HG02798 (cell line): ENCODE measurements around the gene SMYD3.
A peak's percentile ranks its signal among the peaks of the same experiment; 100 is the strongest.

ENCODE experiments used
- ATAC-seq: cut with Tn5 transposase; IDR thresholded peaks from one replicate; pipeline ENCODE4 v1.9.1; 2021; ENCODE audit warnings: mild to moderate bottlenecking; ENCODE audit not compliant: unreplicated experiment, poor library complexity

Gene SMYD3

DNA sequence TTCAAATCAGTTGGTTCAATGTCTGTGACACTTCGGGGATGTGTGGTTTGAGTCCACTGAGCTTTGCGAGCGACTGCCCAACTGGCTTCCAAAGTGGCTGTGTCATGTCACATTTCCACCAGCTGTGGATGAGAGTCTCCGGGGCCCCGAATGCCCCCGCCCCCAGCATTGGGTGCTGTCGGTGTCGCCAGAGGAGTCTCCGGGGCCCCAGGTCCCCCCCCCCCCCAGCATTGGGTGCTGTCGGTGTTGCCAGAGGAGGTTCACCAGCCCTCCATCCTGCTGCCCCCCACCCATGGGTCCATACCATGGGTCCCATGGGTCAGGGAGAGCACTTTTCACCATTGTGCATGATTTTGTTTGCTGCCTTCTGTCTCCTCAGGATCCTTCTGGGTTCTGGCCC, 9.0 kb upstream of the SMYD3 start:
- no peak for ATAC-seq

GRCh38 chr1:246515390-246516005, 8.4 kb upstream of the SMYD3 start:
- no peak for ATAC-seq

DNA sequence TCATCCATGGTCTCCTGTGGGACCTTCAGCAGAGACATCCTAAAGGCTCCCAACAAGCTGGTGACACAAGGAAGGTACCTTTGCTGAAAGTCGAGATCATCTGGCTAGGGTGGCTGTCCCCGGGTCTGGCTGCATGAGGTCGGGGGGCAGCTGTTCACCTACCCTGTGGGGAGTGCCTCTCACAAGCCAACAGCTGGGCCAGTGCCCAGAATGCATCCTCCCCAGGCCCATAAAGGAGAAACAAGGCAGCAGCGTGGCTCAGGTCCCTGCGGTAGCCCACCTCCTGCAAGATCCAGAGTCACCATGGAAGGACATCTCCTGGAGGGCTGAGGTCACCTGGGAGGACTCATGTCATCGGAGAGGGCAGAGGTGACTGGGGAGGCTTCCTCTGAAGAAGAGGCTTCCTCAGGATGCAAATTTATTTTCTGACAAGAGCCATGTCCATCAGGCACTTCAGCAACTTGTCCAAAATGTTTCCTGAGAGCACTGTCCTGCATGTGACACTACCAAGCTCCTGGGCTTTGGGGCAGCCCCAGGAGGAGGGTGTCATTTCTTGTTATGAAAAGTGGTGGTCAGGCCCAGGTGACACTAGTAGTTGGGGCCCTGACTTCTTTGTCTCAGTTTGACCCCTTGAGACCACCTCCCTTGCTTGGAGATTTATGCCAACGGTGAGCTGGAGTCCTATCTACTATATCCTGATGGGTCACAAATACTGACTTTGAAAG, 6.7 kb upstream of the SMYD3 start:
- ATAC-seq, result no peak

GRCh38 chr1:246513041-246513440, 6.0 kb upstream of the SMYD3 start:
- no peak for ATAC-seq

DNA sequence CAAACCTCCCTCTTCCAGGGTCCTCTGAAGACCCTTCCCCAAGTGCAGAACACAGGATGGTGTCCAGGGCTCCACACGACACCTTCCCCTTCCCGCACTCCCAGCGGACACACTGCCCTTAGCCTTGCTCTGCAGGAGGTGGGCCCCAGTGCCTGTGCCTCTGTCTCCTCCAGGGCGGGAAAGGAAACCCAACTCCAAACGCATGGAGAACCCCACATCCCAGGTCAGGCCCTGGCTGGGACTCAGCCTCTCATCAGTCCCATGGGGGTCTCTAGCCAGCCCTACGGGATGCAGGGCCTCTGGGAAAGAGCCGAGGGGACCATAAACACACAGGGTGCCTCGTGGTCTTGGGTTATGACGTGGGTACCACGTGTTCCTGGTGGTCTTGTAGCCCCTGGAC, 5.6 kb upstream of the SMYD3 start:
- ATAC-seq, result no peak

DNA sequence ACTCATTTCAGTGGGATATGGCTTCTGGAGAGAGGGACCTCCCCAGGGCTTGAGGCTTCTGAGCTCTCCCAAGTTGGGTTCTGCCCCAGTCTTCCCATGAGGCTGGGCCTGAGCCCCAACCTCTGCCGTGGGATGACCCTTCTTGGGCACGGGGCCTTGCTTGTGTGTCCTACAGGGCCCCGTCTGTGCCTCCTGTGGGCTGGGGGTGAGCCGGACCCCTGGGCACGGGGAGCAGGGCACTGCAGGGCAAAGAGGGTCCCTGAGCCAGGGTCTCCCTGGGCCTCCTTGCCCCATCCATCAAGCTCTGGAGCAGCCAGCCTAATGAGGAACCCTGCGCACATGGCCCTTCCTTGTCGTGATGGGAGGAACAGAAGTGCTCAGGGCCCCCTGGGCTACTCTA, 5.2 kb upstream of the SMYD3 start:
- ATAC-seq, result no peak

GRCh38 chr1:246511203-246511602, 4.1 kb upstream of the SMYD3 start:
- no peak for ATAC-seq

DNA sequence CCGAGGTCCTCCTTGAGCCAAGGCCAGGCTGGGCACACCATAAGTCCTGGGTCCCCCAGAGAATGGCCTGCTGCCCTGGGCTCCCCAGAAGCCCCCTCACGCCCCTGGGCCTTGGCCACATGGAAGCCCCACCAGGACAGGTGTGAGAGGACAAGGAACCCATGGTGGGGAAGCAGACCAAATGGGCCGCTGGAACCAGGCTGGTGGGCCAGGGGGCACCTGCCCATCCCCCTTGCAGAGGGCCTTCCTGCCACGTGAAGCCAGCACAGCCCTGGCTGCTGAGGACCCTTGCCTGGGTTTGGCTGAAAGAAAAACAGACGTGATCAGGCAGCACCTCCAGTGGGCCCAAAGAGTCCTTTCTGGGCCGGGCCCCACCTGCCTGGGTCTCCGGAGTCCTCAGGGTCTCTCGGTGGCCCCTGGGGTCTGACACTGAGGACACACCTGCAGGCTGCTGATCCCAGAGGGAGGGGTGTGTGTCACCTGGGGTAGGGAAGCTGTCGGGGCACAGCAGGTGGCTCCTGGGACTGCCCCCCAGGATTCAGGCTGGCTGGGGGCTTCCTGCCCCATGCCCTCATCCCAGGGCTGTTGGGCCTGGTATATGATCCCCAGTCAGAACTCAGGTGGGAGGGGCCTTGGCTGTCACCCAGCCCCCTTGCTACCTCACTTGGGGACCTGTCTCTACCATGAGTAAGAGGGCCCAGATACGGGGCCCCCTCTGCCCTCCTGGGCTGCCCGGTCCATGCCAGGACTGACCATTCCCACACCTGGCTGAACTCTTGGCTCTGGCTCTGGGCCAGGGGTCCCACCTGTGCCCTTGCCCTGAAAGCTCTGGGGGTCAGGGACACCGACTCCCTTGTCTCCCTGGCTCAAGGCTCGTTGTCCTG, 3.3 kb upstream of the SMYD3 start:
- no peak for ATAC-seq

GRCh38 chr1:246508897-246509688, 2.0 kb upstream of the SMYD3 start:
- ATAC-seq, result no peak

DNA sequence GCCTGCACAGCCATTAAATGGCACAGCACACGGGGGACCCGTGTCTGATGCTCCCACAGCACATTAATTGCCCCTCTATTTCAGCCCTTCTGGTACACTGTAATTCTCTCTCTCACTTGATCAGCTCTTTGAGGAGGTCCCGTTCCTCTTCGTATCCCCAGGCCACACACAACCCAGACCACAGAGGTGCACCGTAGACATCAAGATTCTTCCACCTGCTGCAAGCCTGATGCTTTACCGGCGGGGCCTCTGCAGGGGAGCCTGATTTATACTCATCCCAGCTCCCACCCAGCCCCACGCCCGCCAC, 759 bp downstream of the SMYD3 start:
- ATAC-seq, result peak; percentile 10

- no peak for ATAC-seq
These were observed 3.7 kb downstream of the SMYD3 start for GRCh38 chr1:246503341-246503740.

DNA sequence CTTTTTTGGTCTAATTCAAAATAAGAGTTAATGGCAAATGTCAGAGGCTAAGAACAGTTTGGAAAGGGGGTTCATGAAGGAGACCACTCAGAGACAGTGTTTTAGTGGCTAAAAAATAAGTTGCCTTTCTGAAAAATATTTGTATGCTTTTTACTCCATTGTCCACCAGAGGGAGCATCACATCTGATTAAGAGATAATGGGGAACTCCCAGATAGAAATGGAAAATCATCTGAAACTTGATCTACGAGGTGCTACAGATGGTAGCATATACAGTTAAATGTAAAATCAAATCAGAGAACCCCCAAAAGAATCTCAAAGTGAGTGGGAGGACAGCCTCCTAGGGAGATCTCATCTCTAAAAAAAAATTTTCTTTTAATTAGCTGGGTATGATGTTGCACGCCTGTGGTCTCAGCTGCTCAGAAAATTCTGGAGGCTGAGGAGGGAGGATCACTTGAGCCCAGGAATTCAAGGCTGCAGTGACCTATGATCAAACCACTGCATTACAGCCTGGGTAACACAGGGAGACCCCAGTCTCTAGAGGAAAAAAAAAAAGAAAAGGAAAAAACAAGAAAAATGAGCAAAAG, 9.7 kb downstream of the SMYD3 start:
- ATAC-seq, result peak; percentile 58

- no peak for ATAC-seq
These were observed 14.4 kb downstream of the SMYD3 start for GRCh38 chr1:246492611-246493245.

GRCh38 chr1:246491551-246492053, 15.5 kb downstream of the SMYD3 start:
- no peak for ATAC-seq

- no peak for ATAC-seq
These were observed 18.4 kb downstream of the SMYD3 start for GRCh38 chr1:246488674-246489073.

GRCh38 chr1:246483569-246483933, 23.5 kb downstream of the SMYD3 start:
- no peak for ATAC-seq

GRCh38 chr1:246482805-246483568, 24.1 kb downstream of the SMYD3 start:
- peak; percentile 68 for ATAC-seq

DNA sequence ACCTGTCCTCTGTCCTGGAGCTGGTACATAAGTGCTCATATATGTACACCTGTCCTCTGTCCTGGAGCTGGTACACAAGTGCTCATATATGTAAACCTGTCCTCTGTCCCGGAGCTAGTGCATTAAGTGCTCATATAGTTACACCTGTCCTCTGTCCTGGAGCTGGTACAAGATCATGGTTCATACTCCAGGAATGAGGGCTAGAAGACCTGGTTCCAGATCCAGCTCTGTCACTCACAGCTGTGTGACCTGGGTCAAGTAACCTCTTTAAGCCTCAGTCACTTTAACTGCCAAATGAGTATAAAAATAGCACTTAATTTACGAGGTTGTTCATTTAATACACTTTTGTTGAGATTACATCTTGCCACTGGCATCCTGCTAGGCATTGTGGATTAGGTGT, 28.0 kb downstream of the SMYD3 start:
- no peak for ATAC-seq

DNA sequence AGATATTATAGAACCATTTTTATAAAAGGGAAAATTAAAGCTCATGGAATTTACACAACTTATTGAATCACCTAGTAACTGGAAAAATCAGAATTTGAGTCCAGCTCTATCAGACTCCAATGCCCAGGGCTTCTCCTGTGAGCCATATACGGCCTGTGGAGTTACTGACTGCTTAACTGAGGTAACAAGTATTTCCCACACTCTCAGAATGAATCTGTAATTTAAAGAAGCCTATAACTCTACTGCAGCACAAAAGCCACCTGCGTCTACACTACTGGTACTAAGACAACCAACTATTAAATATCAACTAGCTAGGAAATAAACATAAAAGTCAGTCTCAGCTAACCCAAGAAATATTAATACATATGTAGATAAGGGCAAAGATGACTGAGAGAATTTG, 29.4 kb downstream of the SMYD3 start:
- ATAC-seq, result no peak
